Activated CD4-positive, alpha-beta T cell treated with anti-CD3 and anti-CD28 coated beads, Interleukin-2, amount 50 U/mL, for 16 hours (primary cell): ENCODE results near the gene FEN1.

ENCODE experiments used
- DNase-seq: peaks from one replicate; pipeline ENCODE4 v3.0.0-alpha.2; 2020

Gene FEN1

DNA sequence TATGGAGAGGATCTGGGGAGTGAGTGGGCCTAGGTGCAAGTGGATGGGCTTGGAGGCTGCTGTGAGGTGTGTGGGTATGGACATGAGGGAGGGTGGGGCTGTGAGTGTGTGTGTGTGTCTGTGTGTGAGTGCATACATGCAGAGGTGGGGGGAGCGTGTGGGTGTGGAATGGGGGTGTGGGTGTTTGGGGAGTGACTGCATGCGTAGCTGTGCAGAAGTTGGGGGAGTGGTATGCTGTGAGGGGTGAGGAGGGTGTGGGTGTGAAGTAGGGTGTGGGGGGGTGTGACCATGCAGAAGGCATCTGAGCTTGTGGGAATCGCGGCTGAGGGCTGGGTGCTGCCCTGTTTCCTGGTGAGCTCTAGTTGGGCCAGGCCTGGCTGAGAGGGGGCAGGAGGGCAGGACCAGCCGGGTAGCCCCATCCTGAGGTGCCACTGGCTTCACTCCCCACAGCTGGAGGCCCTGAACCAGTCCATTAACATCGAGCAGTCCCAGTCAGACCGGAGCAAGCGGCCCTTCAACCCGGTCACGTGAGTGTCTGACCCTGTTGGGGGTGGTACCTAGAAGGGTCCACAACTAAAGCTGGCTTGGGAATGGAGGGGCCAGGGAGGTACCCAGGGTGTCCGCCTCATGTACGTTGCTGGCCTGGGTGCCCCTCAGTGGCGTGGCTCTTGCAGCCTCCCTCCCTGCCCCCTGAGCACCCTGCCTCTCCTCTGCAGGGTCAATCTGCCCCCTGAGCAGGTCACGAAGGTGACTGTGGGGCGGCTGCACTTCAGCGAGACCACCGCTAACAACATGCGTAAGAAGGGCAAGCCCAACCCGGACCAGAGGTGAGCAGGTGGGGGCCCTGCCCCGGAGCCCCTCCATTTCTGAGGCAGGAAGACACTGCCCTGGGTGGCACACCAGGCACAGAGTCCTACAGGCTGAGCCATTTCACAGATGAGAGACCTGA is 16.8 kb upstream of the FEN1 start:
- no peak for DNase-seq

DNA sequence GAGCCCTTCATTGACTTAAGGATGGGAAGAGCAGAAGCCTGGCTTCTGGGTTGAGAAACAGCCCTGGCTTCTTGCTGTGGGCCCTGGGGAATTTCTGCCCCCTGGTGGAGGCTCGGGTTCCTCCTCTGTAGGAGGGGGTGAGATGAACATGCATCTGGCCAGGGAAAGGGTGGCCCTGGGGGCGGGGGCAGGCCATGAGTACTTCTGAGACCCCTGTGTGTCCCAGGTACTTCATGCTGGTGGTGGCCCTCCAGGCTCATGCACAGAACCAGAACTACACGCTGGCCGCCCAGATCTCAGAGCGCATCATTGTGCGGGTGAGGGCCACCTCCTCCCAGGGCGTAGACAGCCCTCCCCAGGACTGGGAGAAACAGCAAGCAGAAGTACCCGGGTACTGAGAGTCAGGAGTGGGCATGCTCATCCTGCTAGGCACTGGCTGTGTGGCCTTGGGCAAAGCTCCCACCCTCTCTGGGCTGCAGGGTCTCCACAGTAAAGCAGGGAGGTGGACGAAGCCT is 16.1 kb upstream of the FEN1 start:
- peak; percentile 75 for DNase-seq

- peak; percentile 52 for DNase-seq
These were observed 15.2 kb upstream of the FEN1 start for GRCh38 chr11:61777234-61778090.

DNA sequence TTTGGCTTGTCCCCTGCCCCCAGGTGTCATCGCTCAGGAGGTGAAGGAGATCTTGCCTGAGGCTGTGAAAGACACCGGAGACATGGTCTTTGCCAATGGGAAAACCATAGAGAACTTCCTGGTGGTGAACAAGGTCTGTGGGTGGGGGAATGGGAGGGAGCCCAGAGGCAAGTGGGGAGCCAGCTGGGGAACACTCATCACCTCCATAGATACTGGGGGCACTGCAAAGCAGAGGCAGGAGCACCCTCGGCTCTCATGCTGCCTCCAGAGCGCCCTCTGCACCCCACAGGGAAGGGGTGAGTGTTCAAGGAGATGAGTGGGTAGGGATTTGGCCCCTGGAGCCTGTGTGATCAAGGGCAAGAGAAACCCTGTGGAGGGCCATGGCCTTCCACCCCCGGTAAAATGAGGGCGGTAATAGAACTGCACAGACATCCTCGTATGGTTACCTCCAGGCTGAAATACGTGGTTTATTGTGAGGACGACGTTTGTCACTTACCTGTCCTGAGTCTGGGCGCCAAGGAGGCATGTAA is 14.3 kb upstream of the FEN1 start:
- DNase-seq: no peak

GRCh38 chr11:61778920-61779650 is 13.6 kb upstream of the FEN1 start:
- DNase-seq: no peak

DNA sequence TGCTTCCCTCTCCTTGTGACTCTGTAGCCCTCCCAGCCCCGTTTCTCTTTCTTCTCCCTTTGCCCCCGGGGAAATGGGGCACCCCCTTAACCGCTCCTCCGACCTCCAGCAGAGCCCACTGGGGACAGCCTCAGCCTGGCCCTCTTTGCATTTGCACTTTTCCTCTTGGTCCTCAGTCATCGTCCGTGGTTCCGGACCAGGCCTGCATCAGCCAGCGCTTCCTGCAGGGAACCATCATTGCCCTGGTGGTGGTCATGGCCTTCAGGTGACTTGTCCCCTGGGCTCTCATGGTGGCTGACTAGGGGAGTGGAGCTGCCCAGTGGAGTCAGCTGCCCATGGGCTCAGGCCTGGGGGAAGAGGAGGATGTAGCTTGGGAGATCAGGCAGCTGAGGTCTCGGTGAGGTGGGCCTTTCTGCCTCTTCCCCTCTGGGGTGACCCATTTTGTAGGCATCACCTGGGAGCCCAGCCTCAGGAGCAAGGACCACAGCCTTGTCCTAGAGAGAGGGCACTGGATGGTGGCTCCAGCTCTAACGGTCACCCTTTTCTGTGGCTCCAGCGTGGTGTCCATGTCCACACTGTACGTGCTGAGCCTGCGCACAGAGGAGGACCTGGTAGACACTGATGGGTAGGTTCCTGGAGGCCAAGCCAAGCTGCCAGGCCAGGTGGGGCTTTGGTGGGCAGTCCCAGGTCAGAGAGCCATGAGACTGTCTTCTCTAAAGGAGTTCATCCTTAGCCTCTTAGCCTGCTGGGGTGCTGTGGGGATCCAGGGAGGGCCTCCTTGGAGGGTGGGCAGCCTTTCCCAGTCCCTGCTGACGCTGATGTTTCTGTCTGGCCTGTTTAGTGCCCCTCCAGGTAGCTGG is 12.8 kb upstream of the FEN1 start:
- no peak for DNase-seq

DNA sequence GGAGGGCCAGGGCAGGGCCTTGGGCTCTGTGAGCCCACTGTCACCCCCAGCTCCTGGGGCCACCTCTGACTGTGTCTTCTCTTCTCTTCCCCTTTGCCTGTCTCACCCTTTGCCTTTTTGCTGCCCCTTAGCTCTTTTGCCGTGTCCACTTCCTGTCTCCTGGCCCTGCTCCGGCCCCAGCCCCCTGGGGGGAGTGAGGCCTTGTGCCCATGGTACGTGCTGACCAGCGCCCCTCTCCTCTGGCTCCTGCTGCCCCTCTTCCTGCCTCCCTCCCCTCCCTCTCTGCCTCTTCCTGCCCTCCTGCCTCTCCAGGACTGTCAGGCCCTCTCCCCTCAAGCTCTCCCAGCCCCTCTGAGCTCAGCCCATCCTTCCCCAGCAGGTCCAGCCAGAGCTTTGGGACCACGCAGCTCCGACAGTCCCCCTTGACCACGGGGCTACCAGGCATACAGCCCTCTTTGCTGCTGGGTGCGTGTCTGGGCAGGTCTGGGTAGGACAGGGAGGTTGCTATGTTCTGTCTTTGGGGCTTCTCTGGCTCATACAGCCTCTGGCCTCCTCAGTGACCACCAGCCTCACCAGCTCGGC is 12.0 kb upstream of the FEN1 start:
- no peak for DNase-seq

DNA sequence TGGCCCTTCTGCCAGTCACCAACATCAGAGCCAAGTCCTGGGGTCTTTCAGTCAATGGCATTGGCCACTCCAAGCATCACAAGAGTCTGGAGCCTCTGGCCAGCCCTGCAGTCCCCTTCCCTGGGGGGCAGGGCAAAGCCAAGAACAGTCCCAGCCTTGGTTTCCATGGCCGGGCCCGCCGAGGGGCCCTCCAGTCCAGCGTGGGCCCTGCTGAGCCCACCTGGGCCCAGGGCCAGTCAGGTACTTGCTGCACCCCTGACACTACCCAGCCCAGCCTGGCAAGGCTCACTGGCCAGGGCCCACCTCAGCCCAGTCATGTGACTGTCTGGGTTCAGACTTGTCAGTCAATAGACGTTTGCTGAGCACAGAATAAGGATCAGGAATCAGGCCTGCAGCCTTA is 11.1 kb upstream of the FEN1 start:
- DNase-seq: no peak

GRCh38 chr11:61782299-61782698 is 10.4 kb upstream of the FEN1 start:
- DNase-seq: no peak

- no peak for DNase-seq
These were observed 9.9 kb upstream of the FEN1 start for GRCh38 chr11:61782841-61783240.

GRCh38 chr11:61783717-61784505 is 8.8 kb upstream of the FEN1 start:
- DNase-seq: no peak

- no peak for DNase-seq
These were observed 8.3 kb upstream of the FEN1 start for GRCh38 chr11:61784506-61784805.

DNA sequence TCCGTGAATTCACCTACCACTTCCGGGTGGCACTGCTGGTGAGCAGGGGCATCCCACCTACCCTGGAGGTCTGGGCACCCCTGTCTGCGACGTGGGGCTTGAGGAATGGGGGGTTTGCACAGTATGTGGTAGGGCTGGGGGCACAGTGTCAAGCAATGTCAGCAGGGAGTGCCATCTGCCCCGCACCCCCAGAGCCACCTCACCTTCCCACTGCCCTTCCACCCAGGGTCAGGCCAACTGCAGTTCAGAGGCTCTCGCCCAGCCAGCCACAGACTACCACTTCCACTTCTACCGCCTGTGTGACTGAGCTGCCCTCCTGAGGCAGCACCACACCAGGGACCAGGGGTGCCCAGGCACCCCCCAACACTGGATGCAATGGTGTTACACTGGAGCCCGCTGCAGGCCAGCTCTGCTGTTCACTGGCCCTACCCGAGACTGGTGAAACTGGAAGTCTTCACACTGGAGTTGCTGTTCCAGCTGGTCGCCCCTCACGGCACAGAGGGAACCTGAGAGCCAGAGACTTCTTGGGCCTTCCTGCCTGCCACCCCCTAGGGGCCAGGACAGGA is 6.8 kb upstream of the FEN1 start:
- no peak for DNase-seq

DNA sequence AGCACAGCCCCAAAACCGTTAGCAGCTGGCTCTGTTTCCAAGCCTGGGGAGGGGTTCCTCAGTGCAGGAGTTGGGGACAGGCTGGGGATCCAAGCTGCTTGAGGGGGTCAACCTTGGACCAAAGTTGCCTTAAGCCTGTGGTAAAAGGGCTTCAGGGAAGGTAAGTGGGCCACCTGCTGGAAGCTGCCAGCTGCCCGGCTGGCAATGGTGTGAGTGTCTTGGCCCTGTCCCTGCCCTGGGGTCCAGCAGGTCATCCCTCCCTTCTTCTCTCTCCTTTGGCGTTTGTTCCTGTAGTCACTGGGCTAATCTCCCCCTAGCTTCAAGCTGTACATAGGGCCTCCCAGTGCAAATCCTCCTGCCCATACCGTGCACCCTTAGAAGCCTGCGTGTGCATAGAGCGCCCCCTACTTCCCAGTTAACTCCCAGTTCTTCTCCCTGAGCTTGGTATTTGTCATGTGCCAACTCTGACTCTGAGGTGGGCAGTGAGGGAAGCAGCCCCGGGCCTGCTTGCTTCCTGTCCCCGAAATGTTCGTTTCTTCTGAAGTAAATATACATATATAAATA is 4.7 kb upstream of the FEN1 start:
- DNase-seq: peak; percentile 25

DNA sequence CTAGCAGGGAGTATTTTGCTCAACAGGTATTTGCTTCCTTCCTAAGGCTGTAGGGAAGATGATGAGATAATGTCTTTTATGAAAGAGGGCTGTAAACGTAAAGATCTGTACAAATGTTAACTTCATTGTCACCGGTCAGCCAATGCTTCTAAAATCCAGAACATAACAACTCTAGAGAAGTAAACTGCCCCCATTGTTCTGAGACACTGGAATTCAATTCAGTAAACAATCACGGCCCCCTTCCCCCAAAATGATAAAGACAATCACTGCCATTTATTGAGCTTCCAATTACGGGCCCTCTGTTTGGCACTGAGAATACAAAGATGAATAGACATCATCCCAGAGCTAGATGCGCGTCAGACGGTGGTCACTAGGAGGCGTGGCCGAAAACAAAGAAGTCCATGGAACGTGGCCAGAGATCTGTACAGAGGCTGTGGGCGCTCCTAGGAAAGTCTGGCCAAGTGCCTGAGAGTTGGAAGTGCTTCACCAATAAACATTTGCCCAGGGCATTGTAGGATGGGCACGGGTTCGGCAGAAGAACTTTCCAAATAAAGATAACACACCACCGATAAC is 888 bp upstream of the FEN1 start:
- DNase-seq: peak; percentile 50

DNA sequence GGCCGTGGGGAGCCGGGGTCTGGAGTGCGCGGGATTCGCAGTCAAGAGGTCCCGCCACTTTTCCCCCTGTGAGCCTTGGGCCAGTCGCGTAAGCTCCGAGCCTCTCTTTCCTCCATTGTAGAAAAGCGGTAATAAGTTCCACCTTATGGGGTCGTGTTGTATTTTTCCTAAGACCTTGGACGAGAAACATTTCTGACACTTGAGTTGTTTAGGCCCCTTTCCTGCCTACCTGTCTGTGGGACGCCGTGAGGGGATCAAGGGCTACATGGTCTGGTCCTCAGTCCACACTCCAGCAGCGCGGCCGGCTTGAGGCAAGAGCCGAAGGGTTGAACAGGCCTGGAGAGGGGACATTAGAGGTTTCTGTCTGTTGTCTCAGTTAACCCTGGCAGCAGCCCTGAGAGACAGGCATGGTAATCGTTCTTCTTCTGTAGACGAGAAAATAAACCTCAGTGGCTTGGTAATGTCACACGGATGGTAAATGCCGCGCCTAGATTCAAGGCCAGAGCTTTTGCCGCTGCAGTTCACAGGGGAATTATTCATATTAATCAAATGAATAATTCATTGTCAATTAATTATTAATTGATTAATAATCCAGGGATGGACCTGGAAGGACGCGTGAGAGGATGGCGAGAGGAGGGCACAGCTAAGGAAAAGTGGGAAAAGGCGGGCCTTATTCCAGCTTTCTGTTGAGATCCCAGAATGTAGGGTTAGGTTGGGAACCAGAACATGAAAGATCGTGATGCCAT is 545 bp downstream of the FEN1 start:
- peak; percentile 15 for DNase-seq

GRCh38 chr11:61793829-61794204 is 1.1 kb downstream of the FEN1 start:
- DNase-seq: no peak

DNA sequence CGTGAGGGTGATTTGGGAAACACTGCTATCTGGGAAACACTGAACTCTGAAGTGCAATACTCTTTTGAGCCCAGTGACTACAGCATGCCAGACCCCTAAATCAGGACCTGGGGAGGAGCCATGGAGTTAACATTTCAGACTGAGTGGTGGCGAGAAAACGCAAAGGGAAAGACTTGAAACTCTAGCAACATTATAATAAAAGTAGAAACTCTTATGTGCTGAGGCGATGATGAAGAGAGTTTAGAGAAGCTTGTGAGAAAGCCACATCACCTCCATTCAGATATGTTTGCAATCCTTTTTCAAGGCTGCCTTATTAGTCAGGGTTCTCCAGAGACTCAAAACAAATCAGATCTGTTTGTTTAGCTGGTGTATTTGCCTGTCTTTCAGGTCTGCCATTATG is 1.9 kb downstream of the FEN1 start:
- no peak for DNase-seq

DNA sequence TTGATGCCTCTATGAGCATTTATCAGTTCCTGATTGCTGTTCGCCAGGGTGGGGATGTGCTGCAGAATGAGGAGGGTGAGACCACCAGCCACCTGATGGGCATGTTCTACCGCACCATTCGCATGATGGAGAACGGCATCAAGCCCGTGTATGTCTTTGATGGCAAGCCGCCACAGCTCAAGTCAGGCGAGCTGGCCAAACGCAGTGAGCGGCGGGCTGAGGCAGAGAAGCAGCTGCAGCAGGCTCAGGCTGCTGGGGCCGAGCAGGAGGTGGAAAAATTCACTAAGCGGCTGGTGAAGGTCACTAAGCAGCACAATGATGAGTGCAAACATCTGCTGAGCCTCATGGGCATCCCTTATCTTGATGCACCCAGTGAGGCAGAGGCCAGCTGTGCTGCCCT is 2.7 kb downstream of the FEN1 start:
- no peak for DNase-seq
